Measurements from ENCODE around the gene NLRP12. TPM values are rescaled to one million over a fixed set of nuclear protein-coding genes. Genes with fewer than 3 reads are reported as not detected.
A peak's percentile ranks its signal among the peaks of the same experiment; 100 is the strongest.
"Not testable (repeated sequence)": the region's sequence is repeated elsewhere in the genome, so short reads cannot be mapped to it uniquely, and the experiment has no call there.

NLRP12 gene
- total RNA-seq, 1 experiment from 2014 or later: not detected

- no peak for DNase-seq
- Histone ChIP-seq H3K27ac (no peak overlapping the region), H3K4me1 (peaks cover 4% of the 10 kb centered on the region), H3K4me3 (no peak overlapping the region), H3K27me3 (no peaks in the 10 kb centered on the region), H3K9me3 (replicated peaks) (no peaks in the 10 kb centered on the region), H3K36me3 (no peaks in the 10 kb centered on the region)
Measured at GRCh38 chr19:53864308-53864836, 40.3 kb upstream of the NLRP12 start.

- Histone ChIP-seq H3K36me3 (no peaks in the 10 kb centered on the region), H3K27ac (no peak overlapping the region), H3K27me3 (no peaks in the 10 kb centered on the region), H3K9me3 (replicated peaks) (no peaks in the 10 kb centered on the region), H3K4me3 (no peak overlapping the region), H3K4me1 (0 out of 2 replicates have a peak, but pooled peaks cover 2% of the 10 kb centered on the region)
- DNase-seq: no peak
Measured at GRCh38 chr19:53853707-53854106, 29.6 kb upstream of the NLRP12 start.

- H3K4me1 ChIP-seq: 0 out of 2 replicates have a peak, but pooled peaks cover 2% of the 10 kb centered on the region
- H3K36me3 ChIP-seq: no peaks in the 10 kb centered on the region
- H3K27me3 ChIP-seq: no peaks in the 10 kb centered on the region
- H3K4me3 ChIP-seq: no peak overlapping the region
- no peak for DNase-seq
- no peak overlapping the region for H3K27ac ChIP-seq
- H3K9me3 ChIP-seq (replicated peaks): no peaks in the 10 kb centered on the region
Measured at GRCh38 chr19:53849237-53849676, 25.1 kb upstream of the NLRP12 start.

DNA sequence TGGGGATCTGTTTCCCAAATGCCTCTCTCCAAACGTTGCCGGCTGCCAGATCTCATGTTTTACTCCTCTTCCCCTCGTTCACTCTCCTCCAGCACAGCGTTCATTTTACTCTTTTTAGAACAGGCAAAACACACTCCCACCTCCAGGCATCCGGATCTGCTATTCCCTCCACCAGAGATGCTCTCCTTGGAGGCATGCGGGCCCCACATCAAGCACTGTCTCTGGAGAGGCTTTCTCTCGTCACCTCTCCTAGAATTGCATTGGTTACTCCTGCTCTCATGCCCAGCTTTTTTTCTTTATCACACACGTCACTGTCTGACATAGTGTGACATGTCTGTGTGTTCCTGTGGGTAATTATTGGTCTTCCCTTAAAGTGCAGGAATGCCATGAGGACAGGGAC lies 23.4 kb upstream of the NLRP12 start:
- Histone ChIP-seq H3K4me1 (no peaks in the 10 kb centered on the region), H3K4me3 (no peak overlapping the region), H3K36me3 (no peaks in the 10 kb centered on the region), H3K9me3 (replicated peaks) (no peaks in the 10 kb centered on the region), H3K27me3 (no peaks in the 10 kb centered on the region), H3K27ac (no peak overlapping the region)
- no peak for DNase-seq

DNA sequence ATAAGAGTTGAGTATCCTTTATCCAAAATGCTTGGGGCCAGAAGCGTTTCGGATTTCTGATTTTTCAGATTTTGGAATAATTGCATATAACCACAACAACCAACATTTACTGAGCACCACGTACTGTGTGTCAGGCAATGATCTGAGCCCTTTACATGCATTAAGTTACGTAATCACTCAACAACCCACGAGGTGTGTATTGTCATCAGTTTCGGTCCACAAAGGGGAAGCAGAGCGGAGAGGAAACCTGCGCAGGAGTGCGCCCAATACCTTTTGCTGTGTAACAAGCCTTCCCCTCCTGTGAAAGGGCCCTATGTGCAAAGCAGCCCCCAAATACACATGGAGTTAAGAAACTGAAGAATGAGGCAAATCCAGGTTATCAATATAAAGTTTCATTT lies 20.7 kb upstream of the NLRP12 start:
- Histone ChIP-seq H3K27ac (no peak overlapping the region), H3K4me3 (no peak overlapping the region), H3K27me3 (no peaks in the 10 kb centered on the region)

DNA sequence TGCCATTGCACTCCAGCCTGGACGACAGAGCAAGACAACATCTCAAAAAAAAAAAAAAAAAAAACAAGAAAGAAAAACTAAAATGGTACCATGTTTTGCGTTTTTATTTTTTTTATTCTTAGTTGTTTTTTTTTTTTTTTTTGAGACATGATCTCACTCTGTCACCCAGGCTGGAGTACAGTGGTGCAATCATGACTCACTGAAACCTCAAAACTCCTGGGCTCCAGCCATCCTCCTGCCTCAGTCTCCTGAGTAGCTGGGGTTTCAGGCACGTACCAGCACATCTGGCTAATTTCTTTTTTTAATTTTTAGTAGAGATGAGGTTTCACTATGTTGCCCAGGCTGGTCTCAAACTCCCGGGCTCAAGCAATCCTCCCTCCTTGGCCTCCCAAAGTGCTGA lies 16.8 kb upstream of the NLRP12 start:
- not testable (repeated sequence) for H3K9me3 ChIP-seq (replicated peaks); H3K4me3 ChIP-seq; H3K27ac ChIP-seq; DNase-seq; H3K27me3 ChIP-seq; H3K36me3 ChIP-seq; H3K4me1 ChIP-seq

More for the DNA sequence above, 20.7 kb upstream of the NLRP12 start:
- no peaks in the 10 kb centered on the region for H3K9me3 ChIP-seq (replicated peaks)
- H3K4me1 ChIP-seq: no peaks in the 10 kb centered on the region
- H3K36me3 ChIP-seq: no peaks in the 10 kb centered on the region
- DNase-seq: no peak

GRCh38 chr19:53840241-53840640 lies 16.1 kb upstream of the NLRP12 start:
- H3K27me3 ChIP-seq; H3K9me3 ChIP-seq (replicated peaks); H3K27ac ChIP-seq; DNase-seq; H3K4me1 ChIP-seq; H3K36me3 ChIP-seq; H3K4me3 ChIP-seq: not testable (repeated sequence)

GRCh38 chr19:53838446-53838845 lies 14.3 kb upstream of the NLRP12 start:
- not testable (repeated sequence) for H3K4me1 ChIP-seq; H3K27ac ChIP-seq; H3K9me3 ChIP-seq (replicated peaks); H3K27me3 ChIP-seq; DNase-seq; H3K36me3 ChIP-seq; H3K4me3 ChIP-seq

DNA sequence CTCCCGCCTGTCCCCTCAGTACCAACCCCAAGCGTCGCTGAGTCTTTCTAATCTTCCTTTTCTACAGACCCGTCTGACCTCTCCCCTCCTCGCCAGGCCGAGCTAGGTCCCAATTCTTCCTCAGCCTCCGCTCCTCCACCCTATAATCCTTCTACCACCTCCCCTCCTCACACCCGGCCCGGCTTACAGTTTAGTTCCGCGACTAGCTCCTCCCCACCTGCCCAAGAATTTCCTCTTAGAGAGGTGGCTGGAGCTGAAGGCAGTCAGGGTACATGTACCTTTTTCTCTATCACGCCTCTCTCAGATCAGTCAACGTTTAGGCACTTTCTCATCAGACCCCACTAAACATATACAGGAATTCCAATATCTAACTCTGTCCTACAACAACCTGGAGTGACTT lies 8.7 kb upstream of the NLRP12 start:
- H3K36me3 ChIP-seq, H3K27me3 ChIP-seq: not testable (repeated sequence)

DNA sequence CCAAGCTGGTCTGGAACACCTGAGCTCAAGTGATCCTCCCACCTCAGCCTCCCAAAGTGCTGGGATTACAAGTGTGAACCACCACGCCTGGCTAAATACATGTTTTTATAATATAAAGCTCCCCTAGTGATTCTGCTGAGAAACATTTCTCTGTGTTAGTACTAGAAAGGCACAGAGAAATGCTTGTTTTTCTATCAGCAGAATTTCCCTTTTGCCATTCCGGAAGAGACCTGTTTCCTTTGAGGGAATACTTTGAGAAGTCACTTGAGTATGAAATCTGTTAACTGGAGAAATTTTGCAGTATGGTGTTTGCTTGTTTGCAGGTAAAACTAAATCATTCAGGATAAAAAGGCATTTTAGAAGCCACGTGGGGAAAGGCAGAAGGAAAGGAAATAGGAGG lies 4.4 kb upstream of the NLRP12 start:
- Histone ChIP-seq H3K4me1 (no peaks in the 10 kb centered on the region), H3K9me3 (replicated peaks) (no peaks in the 10 kb centered on the region), H3K36me3 (no peaks in the 10 kb centered on the region), H3K27me3 (no peaks in the 10 kb centered on the region; the same call in 1 of the 2 replicates), H3K27ac (no peak overlapping the region), H3K4me3 (no peak overlapping the region)
- no peak for DNase-seq

More for the DNA sequence above, 8.7 kb upstream of the NLRP12 start:
- H3K27ac ChIP-seq; H3K4me3 ChIP-seq; DNase-seq; H3K4me1 ChIP-seq; H3K9me3 ChIP-seq (replicated peaks): not testable (repeated sequence)

GRCh38 chr19:53826876-53827275 lies 2.8 kb upstream of the NLRP12 start:
- Histone ChIP-seq H3K4me1 (no peaks in the 10 kb centered on the region), H3K27me3 (no peaks in the 10 kb centered on the region; the same call in 1 of the 2 replicates), H3K9me3 (replicated peaks) (no peaks in the 10 kb centered on the region), H3K4me3 (no peak overlapping the region), H3K36me3 (no peaks in the 10 kb centered on the region), H3K27ac (no peak overlapping the region)
- no peak for DNase-seq

DNA sequence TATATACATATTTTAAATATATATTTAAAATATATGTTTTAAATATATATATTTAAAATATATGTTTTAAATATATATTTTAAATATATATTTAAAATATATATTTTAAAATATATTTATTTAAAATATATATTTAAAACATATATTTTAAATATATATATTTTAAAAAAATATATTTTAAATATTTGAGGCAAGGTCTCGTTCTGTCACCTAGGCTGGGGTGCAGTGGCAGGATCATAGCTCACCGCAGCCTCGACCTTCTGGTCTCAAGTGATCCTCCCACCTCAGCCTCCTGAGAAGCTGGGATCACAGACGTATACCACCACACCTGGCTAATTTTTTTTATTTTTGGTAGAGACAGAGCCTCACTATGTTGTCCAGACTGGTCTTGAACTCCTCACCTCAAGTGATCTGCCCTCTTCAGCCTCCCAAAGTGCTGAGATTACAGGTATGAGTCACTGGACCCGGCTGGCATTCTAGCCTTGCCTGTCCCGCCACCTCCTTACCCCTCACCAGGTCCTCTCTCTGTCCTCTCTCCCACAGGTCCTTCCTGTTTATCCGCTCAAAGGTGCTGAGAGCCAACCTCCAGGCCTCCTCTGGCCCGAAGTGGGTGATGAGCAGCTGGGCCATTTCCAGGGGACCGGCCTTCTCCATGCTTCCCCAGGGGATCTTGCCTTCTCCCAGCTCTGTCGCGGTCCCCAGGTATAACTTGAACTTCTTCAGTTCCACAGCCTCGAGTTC lies 564 bp downstream of the NLRP12 start:
- no peak for DNase-seq
- no peaks in the 10 kb centered on the region for H3K9me3 ChIP-seq (replicated peaks)
- no peak overlapping the region for H3K4me3 ChIP-seq
- no peaks in the 10 kb centered on the region for H3K27me3 ChIP-seq
- no peak overlapping the region for H3K27ac ChIP-seq
- no peaks in the 10 kb centered on the region for H3K36me3 ChIP-seq
- H3K4me1 ChIP-seq: no peaks in the 10 kb centered on the region

DNA sequence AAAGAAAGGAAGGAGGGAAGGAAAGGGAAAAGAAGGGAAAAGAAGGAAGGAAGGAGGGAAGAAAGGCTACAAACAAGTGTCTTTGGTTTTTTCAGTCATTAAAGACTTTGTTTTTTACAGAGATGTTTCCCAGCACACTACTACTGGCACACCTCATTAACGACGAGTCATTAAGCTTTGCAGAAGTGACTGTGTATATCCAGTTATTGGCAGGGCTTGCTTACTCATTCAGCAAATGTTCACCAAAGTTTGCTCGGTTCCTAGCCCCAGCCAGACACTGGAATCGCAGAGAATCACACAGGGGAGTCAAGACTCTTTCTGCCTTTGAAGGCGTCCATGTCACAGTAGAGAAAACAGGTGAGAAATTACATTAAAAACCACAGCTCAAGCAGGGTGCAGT lies 4.3 kb downstream of the NLRP12 start:
- no peak for DNase-seq
- Histone ChIP-seq H3K9me3 (replicated peaks) (no peaks in the 10 kb centered on the region), H3K4me3 (no peak overlapping the region)

GRCh38 chr19:53818756-53819155 lies 5.4 kb downstream of the NLRP12 start:
- Histone ChIP-seq H3K4me3 (no peak overlapping the region), H3K27me3 (no peaks in the 10 kb centered on the region), H3K4me1 (no peaks in the 10 kb centered on the region), H3K36me3 (no peaks in the 10 kb centered on the region), H3K27ac (no peak overlapping the region), H3K9me3 (replicated peaks) (no peaks in the 10 kb centered on the region)
- no peak for DNase-seq

More for the DNA sequence above, 4.3 kb downstream of the NLRP12 start:
- Histone ChIP-seq H3K27me3 (no peaks in the 10 kb centered on the region), H3K27ac (no peak overlapping the region), H3K36me3 (no peaks in the 10 kb centered on the region), H3K4me1 (no peaks in the 10 kb centered on the region)

DNA sequence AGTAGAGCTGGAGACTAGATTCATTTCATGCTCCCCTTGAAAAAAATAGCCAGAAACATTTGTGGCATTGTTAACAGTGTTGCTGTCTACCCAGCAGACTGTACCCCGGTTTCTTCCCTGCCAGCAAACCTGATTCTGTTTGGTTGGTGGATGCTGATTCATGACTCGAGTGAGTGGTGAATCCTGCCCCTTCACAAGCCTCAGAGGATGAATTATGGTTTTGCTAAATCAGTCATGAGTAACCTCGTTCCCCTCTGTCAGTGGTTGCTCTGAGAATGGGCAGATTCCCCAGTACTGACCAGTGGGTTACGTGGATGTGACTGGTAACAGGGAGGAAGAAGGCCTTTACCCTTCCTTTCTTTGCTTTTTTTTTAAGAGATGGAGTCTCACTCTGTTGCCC lies 10.1 kb downstream of the NLRP12 start:
- Histone ChIP-seq H3K4me1 (no peaks in the 10 kb centered on the region), H3K4me3 (no peak overlapping the region), H3K27me3 (no peaks in the 10 kb centered on the region), H3K27ac (no peak overlapping the region), H3K9me3 (replicated peaks) (no peaks in the 10 kb centered on the region), H3K36me3 (no peaks in the 10 kb centered on the region)
- DNase-seq: no peak

DNA sequence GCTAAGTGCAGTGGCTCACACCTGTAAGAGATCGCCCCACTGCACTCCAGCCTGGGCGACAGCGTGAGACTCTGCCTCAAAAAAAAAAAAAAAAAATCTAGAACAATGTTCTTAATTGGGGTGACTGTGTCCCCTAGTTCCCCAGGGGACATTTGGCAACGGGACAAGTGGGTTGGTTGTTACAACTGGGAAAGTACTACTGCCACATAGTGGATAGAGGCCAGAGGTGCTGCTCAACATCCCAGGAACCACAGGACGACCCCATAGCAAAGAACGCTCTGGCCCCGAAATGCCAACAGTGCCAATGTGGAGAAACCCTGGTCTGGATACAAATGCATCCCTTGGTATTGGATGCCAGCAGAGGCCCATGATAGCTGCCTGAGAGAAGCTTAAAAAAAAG lies 11.8 kb downstream of the NLRP12 start:
- no peaks in the 10 kb centered on the region for H3K9me3 ChIP-seq (replicated peaks)
- H3K27me3 ChIP-seq: no peaks in the 10 kb centered on the region
- peak in 1 of 2 experiments; percentile 10 for DNase-seq
- H3K4me1 ChIP-seq: no peaks in the 10 kb centered on the region
- no peak overlapping the region for H3K27ac ChIP-seq
- H3K4me3 ChIP-seq: no peak overlapping the region
- no peaks in the 10 kb centered on the region for H3K36me3 ChIP-seq

All from SJCRH30 (cell line).